GM19438 (cell line): ENCODE results near the gene WDR6.

Experiments
- ATAC-seq: cut with Tn5 transposase; IDR thresholded peaks from one replicate; pipeline ENCODE4 v1.9.1; 2021; ENCODE audit warnings: low read depth; ENCODE audit not compliant: unreplicated experiment

The WDR6 gene

DNA sequence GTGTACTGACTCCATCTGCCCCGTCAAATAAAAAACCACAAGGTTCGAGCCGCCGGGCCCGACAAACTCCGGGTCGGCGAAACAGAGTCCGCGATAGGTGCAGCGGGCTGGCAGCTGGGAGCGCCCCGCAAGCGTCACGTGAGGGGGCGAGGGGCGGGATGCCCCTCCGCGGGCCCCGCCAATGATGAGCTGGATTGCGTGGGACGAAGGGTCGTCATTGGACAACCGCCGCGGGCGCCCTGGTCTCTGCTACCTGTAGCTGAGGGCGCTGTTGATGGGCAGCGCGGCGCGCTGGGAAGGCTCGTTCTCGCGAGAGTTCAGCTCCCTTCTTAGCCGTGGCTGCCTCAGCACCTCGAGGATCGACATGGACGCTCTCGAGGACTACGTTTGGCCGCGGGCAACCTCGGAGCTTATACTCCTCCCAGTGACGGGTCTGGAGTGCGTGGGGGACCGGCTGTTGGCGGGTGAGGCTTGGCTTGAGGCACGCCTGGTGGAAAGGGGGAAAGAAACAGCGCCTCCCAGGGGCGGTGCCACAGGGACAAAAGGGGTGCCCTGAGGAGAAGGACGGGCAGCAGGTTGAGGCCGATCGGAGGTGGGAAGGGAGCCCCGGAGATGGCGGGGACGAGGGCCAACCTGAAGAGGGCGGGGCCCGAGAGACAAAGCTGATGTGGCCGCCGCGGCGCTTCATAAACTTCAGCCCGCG lies at the start of gene WDR6:
Gene WDR6 (plus strand): TSS at position 324 of the 703 bp plus-strand sequence. CDS start 41 bp downstream, at position 365.
- ATAC-seq, result peak; percentile 89

GRCh38 chr3:48960841-48961413 lies 46.3 kb upstream of the WDR6 start:
- peak; percentile 67 for ATAC-seq

- no peak for ATAC-seq
Measured at GRCh38 chr3:48962340-48962739, 44.9 kb upstream of the WDR6 start.

GRCh38 chr3:48962939-48963338 lies 44.3 kb upstream of the WDR6 start:
- no peak for ATAC-seq

DNA sequence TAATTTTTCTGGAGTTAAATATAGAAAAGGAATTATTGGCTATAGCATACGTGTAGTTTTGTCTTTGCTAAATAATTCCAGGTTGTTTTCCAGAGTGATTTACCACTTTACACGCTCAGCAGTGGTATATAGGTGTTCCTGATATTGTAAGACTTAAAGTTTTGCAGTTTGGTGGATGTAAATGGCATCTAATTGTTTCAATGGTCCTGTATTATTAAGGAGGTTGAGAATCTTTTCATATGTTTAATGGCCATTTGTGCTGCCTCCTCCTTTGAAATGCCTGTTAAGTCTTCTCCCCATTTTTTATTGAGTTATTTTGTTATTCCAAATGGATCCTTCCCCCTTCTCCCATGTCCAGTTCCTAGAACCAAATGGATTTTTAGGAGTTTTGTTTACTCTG lies 43.6 kb upstream of the WDR6 start:
- ATAC-seq, result no peak

GRCh38 chr3:48966367-48966766 lies 40.8 kb upstream of the WDR6 start:
- ATAC-seq, result no peak

DNA sequence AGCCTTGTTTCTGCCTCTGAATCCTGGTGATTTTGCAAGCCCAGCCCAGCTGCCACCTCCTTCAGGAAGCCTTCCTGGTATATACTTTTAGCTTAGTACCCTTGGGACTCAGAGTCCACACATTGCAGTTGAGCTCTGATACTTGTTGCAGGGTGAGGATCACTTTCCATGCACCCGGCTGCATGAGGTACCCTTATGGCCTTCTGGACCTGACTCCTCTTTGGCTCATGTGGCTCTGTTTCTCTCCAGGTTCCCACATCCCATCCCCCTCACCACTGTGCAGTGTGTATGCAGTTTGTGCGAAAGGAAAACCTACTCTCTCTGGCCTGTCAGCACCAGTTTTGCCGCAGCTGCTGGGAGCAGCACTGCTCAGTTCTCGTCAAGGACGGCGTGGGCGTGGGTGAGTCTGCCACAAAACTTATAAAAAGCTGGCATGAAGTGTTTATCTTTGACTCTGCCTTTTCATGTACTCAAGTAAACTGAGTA lies 40.3 kb upstream of the WDR6 start:
- ATAC-seq, result no peak

GRCh38 chr3:48970586-48970985 lies 36.6 kb upstream of the WDR6 start:
- no peak for ATAC-seq

GRCh38 chr3:48974076-48974864 lies 32.9 kb upstream of the WDR6 start:
- ATAC-seq, result no peak

GRCh38 chr3:48979451-48979850 lies 27.7 kb upstream of the WDR6 start:
- ATAC-seq, result no peak

DNA sequence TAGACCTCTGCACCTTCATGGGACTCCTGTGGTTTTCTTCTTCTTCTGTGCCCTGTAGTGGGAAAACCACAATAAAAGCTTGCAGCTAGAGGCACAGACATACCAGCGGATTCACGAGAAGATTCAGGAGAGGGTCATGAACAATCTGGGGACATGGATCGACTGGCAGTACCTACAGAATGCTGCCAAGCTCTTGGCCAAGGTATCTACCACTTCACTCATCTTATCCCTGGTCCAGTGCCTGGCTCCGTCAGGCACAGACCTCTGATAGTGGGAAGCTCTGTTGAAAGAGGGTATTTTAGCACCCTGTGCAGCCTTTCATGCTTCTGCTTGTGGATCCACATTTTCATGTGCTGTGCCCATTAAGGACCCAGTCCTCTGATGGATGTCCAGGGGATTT lies 26.9 kb upstream of the WDR6 start:
- no peak for ATAC-seq

DNA sequence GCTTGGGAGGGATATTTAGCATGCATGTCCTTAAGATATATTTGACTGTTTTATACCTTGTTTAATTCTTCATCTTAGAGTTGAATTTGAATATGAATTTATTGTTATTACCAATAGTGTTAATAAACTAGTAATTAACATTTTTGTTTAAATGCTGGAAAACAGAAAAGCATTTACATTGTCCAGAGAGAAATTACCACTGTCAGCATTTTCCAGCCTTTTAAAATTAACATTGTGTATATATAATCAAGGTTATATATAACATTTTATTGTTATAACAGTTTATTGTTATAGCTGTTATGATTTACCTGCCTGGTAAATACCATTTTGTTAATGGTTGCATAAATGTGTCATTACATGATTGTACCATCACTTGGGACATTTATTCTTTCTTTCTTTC lies 25.2 kb upstream of the WDR6 start:
- ATAC-seq, result no peak

DNA sequence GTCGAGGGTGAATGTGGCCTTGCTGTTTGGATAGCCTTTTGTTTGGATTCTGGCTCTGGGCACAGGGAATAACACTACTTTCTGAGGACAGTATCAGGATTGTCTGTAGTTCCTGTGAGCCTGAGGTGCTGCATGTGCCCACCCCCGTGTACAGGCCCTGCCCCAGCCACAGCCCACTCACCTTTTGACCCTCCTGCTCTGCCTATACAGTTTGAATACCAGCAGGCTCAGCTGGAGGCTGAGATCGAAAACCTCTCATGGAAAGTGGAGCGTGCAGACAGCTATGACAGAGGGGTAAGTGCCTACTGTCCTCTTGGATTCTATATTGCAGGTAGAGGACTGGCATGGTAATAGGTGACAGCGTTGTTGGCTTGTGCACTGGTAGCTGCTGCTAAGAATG lies 24.5 kb upstream of the WDR6 start:
- no peak for ATAC-seq

DNA sequence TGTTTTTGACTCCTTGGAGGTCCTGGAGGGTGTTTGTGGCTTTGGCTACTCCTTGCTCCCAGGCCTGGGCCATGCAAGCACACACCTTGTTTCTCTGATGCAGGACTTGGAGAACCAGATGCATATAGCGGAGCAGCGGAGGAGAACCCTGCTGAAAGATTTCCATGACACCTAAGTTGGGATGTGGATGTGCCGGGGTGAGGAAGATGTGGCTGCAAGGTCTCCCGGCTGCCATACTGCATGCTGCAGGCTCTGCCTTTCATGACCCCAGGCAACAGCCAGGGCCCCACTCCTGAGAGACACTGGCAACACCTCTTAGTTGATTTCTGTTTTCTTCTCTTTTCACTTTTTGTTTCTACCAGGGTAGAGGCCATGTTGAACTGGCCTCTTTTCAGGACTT lies 24.1 kb upstream of the WDR6 start:
- no peak for ATAC-seq

DNA sequence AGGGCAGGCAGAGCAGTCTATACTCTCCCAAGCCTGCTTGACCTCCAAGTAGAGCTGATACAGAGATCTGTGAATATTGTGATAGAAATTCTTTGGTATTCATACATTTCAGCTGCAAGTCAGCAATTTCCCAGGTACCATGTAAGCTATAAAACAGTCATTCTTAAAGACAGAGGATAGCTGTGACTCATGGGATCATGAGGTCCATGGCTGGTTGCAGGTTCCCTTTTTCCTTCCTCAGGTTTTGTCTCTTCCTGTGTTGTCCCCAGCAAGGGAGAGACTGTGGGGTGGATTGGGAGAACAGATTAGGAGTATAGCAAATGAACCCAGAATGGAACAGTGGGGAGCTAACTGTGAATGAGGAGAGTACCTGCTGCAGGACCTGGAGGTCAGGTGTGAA lies 22.5 kb upstream of the WDR6 start:
- no peak for ATAC-seq

- ATAC-seq, result no peak
Measured at GRCh38 chr3:48985831-48986376, 21.3 kb upstream of the WDR6 start.

- no peak for ATAC-seq
Measured at GRCh38 chr3:48989126-48989795, 17.9 kb upstream of the WDR6 start.

DNA sequence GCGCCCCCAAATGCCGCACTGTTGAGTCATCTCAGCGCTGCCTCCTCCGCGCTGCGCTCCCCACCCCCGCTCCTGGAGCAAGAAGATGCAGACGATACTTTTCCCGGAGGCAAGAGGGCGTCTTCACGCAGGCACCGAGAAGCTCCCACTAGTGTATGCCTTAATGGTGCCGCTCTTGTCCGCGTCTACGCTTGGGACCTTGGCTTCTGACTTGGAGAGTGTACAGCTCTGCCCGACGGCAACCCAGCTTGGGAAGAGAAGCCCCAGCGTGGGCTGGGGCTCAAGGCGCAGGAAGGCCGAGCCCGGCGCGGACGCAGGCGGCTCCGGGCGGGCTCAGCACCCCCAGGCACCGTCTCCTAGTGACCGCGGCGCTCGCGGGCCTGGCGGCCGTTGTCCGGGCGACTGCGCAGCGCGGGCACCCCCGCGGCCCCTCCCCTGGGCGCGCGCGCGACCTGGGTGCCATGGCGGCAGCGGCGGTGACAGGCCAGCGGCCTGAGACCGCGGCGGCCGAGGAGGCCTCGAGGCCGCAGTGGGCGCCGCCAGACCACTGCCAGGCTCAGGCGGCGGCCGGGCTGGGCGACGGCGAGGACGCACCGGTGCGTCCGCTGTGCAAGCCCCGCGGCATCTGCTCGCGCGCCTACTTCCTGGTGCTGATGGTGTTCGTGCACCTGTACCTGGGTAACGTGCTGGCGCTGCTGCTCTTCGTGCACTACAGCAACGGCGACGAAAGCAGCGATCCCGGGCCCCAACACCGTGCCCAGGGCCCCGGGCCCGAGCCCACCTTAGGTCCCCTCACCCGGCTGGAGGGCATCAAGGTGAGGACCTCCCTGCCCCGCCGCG lies 17.2 kb upstream of the WDR6 start, which contains the start of gene P4HTM:
Gene P4HTM (plus strand): TSS at position 446 of the 840 bp plus-strand sequence. CDS start 16 bp downstream, at position 462.
- peak; percentile 58 for ATAC-seq

DNA sequence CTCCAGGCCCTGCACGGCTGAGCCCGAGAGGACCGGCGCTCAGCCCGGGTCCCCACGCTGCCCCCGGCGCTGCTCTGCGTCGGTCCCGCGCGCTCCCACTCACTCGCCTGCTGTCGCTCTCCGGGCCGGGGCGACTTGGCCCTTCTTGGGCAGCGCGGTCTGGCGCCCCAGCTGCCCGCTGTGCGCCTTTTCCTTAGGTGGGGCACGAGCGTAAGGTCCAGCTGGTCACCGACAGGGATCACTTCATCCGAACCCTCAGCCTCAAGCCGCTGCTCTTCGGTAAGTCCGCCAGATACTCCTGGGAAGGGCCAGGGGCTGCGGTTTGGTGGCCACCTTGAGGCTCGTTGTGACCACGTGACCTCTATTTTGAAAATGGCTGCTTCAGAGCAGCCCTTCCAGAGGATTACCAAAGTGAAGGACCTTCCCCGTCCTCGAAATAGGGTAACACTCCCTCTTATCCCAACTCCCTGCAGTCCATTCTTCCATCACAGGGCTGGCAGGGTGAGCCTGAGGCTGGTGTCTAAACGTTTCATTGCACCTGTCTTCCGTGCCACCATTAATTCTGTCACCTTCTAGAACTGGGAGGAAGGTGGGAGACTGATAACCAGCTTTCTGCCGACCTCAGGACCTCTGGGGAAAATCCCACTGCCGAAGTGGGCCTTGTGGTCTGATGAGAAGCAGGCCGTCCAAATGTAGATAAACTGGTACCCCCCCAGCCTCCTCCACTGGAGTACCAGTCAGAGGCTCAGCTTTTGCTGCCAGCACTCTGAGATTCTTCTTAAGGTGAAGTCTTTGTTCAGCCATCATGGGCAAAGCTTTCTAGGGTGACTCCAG lies 16.3 kb upstream of the WDR6 start:
- peak; percentile 11 for ATAC-seq
